Left renal pelvis (tissue), 4 donors: ENCODE measurements around the gene DTNA. TPM values are rescaled to one million over a fixed set of nuclear protein-coding genes. Genes with fewer than 3 reads are reported as not detected.

Experiments
- DNase-seq, 4 donors: peaks; one replicate each; pipeline ENCODE4 v3.0.0-alpha.2; 2013; ENCODE audit warnings: low read depth in 4 of 4, low spot score in 3 of 4
- polyA plus RNA-seq, 4 donors: library from polyadenylated mRNA; unstranded; fragments of 120-200 nt; gene quantifications; one replicate each; pipeline ENCODE4 v1.2.1, GENCODE V29; 2013; ENCODE audit not compliant: insufficient read length in 4 of 4

Gene DTNA
- polyA plus RNA-seq, 4 donors = 8.9 to 20.8 (median 18.3) TPM

DNA sequence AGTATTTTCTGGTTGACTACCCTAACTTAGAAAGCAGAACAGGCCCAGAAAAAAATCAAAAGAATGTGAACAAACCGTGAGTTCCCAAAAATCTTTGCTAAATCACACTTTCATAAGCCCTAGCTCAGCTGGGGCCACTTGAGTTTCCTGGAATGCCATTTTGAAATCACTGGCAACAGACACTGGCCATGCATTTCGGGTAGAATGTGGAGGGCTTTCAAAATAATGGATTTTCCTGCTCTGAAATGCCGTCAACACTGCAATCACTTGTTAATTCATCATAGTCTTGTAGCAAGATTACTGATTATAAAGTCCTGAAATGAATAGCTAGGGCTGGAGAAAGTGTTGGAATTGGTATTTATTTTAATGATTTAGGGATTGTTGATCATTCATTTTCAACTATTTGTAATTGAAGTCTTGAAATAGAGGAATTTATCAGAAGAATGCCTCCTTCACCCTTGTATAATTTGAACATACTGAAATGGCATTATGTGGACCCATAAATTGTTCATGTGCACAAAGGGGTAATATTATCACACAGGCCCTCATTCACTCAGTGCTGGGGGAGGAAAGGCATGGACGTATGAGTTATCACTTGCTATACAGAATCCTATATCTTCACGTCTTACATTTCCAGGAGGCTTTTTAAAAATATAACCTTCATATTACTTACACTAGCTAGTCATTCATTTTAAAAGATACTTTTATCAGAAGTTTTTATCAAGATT is 134.8 kb downstream of the DTNA start:
- no peak for DNase-seq

DNA sequence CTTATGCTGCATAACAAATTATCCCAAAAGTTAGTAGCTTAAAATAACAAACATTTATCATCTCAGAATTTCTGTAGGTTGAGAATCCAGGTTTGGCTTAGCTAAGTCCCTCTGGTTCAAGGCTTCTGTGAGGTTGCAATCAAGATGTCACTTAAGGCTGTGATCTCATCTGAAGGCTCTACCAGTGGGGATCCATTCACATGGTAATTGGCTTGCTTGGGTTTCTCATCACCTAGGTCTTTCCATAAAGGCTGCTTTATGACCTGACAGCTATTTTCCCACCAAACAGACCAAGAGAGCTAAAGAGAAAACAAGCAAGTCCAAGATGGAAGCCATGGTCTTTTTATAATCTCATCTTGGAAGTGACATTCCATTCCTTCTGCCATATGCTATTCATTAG is 137.3 kb downstream of the DTNA start:
- DNase-seq = no peak

DNA sequence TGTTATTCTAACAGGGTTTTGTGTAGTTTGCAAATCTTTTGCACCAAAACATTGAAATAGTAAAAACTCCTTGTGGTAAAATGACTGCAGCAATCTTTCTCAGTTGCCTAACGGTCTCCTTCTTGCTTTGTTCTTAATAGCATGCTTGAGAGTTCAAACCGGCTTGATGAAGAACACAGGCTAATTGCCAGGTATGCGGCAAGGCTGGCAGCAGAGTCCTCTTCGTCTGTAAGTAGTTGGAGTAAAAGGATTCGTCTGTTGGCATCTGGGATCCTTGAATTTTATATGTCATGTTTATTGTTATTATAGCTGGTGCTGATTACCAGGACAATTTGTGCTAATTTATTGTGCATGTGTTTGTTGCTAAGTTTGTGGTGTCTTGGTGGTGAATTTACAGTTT is 138.1 kb downstream of the DTNA start:
- DNase-seq = no peak

DNA sequence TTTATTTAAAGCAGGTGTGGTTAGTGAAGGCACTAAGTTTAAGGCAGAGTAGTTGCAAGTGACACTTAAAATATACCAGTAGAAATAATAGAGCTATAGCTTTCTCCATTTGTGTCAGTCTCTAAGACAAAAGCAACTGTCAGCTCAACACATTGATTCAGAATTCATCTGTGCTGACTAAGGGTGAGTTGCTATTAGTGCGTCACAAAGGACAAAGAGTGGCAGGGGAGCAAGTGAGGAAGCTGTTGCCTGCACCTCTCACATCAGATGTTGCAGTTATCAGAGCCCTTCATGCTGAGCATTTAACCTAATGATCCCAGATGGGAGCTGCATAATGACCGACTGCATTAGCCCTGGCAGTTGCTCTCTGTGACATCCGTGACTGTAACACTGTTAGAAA is 138.6 kb downstream of the DTNA start:
- no peak for DNase-seq

DNA sequence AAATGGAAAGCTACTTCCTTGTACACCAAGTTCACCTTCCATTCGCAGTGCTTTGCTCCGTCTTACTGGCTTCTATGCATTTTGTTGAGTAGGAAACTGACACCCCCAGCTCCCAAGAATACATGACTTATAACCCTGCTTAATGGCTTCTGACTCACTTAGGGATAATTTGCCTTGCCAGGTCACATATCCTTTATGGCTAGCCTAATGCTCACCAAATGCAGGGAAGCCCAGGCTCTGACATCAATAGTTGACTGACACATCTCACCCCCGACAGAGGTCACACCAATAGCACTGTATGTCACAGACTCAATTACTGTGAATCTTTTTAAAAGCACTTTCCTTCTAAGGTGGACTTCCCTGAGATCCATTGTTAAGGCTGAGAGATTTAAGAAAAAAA is 147.2 kb downstream of the DTNA start:
- DNase-seq = no peak

DNA sequence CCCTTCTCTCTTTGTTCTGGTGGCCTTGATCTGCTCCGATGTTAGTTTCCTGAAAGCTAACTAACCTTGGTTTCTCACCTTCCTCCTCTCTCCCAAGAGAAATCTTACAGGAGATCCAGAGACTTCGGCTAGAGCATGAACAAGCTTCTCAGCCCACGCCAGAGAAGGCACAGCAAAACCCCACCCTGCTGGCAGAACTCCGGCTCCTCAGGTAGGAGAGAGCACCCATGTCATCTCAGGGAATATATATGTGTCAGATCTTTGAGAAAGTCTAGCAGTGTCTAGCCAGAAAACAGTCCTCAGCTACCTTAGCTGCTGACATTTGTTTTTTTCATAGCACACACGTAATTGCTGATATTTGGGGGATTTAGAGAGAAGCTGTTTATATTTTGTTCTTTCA is 148.1 kb downstream of the DTNA start:
- no peak for DNase-seq

DNA sequence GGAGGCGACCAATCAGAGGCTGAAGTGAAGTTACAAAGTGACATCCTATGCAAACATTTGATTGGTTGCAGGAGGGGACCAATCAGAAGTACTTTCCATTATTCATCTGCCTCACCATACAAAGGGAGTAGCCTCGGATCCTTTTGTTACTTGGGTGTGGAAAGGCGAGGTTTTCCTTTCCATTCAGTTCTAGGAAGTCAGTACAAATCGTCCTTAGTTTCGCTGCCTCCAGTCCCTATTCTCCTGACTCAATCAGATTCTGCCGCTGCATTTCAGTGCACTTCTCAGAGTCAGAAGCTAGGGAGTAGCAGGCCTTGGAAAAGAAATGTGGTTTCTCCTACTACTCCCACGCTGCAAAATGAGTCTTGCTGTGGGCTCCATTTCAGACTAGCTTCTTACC is 149.4 kb downstream of the DTNA start:
- DNase-seq = no peak

DNA sequence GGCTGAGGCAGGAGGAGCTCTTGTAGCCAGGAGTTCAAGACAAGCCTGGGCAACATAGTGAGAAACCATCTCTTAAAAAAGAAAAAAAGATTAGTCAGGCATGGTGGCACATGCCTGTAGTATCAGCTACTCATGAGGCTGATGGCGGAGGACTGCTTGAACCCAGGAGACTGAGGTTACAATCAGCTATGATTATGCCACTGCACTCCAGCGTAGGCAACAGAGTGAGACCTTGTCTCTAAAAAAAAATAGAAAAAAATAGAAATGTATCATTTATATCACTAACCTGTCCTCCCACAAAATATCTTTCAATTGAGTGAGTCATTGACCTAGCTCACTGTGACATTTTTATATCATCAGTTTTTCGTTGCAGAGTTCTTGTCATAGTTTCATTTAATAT is 152.5 kb downstream of the DTNA start:
- no peak for DNase-seq

DNA sequence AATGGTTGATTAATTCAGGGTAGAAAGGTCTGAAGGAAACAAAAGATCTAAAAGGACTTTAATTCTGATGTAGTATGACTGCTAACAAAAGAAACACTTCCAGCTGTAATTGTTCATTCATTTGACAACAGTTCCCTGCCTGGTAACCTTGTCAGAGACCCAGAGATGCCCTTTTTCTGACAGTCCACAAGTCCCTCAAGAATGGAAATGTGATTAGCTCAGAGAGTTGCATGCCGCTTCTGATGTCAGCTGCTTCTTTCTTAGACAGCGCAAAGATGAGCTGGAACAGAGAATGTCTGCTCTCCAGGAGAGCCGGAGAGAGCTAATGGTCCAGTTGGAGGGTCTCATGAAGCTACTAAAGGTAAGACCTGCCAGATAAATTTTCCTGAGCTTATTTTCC is 153.6 kb downstream of the DTNA start:
- DNase-seq = no peak

DNA sequence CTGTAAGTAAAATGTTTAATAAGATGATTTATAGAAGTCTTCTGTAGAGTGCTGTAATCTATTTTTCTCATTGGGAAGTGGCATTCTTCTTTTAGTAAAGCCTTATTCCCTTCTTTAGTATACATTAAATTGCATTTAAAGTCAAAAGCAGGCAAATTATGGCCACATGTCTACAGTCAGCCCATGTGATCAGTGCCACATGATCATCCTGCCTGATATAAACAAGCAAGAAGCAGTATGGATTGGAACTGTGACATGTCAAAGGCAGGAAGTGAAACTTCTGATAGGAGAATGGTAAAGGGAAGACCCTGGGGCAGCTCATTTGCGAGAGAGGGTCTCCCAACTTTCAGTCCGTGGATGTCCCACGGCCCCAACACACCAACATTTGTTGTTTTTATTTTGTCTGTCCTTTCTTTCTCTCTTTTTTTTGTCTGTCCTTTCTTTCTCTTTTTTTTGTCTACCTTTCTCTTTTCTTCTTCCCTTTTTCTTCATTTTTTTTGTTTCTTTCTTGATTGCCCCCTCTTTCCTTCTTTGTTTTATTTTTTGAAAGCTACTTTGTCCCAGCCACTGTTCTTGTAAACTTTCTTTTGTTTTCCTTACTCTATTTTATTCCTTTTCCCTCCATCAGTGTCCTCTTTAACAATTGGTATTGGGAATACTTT is 154.9 kb downstream of the DTNA start:
- DNase-seq = no peak

DNA sequence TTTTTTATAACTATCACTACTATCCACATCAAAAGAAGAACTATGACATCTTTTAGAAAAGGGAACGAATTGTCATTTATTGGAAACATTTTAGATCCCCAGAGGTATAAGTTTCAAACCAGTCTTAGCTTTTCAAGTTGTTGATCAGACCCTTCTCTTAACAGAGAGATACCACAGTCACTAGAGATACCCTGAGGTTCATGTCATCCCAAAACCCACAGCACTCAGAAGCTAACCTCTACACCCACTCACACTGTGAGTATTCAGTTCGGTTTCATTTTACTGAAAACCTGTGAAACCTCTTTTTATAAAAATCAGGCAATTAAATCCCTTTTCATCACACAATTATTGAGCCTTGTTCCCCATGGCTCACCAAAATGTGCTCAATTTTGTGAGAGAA is 156.2 kb downstream of the DTNA start:
- no peak for DNase-seq

DNA sequence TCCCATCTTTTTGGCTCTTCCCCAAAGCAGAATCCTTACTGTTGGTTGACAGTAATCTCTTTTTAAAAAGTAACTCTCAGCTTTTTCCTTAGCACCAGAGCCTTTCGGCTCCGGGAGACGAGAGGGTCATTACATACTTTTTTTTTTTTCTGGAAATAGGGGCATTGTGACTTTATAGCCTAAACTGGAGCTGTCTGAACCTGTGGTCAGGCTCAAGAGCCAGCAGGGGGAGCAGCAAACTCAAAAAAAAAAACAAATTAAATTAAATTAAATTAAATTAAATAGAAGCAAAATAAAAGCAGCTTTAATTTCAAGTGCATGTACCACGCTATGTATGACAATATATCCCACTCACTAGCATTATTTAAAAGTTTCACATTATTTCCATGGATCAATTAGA is 156.6 kb downstream of the DTNA start:
- DNase-seq = no peak

DNA sequence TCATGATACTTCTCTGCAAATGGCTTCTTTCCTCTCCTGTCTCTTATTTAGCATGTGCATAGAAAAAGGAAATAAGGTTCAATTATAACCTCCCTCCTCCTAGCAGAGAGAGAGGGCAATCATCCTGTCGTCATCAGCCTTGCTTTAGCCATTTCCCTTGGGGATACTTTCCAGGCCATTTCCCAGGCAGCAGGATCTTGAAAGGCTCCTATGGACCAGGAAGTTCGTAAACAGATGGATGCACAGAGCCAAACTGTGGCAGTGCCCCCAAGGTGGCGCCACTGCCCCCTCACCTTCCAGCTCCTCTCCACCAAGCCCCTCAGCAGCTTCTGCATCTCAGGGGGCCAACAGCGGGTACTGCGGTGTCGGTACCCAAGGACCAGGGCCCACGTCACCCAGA is 157.4 kb downstream of the DTNA start:
- DNase-seq = no peak

DNA sequence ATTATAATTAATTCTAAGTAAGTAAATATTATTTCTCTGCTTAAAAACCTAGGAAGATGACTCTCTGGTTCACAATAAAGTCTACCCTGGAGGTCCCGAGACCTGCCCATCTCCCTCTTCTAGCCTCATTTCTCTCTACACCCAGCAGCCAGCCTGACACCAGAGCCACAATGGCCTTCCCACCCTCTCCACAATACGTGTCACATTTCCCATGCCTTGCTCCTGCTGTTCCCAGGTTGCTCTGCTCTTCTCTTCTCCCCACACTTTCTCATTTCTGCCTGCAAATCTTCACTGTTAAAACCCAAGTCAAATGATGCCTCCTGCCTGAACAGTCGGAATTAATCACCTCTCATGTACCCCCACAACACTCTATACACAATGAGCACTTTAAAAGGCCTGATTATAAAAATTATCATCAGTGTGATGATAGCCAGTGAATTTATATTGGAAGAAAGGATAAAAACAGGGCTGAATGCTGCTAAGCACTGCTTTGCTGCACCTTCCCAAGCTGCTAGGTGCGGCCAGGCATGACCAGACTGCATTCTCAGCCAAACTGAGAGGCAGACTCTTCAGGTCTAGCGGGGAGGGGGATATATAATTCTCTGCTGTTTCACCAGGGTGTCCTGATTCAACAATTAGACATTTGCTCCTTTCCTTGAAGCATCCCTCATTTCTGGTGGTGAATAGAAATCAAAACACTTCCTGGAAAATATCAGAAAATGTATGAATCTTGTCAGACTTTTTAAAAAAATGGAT is 160.6 kb downstream of the DTNA start:
- peak in 1 of 4 donors; percentile 21 for DNase-seq

DNA sequence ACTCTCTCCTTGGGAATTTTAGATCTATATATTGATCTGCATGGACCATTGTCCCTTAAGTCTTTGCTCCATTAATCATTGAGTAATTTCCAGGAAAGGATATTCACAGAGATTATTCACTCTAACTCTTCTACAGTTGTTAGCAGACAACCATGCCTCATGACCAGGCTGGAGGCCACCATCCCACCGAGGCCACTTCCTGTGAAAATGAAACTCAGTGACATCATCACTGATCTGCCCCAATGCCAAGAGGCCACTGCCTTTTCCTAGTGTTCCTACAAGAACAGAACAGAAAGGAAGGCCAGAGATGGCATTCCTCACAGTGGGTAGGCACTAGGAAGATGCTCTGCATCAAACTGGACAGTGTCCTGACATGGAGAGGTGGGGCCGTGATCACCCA is 161.3 kb downstream of the DTNA start:
- DNase-seq = no peak

DNA sequence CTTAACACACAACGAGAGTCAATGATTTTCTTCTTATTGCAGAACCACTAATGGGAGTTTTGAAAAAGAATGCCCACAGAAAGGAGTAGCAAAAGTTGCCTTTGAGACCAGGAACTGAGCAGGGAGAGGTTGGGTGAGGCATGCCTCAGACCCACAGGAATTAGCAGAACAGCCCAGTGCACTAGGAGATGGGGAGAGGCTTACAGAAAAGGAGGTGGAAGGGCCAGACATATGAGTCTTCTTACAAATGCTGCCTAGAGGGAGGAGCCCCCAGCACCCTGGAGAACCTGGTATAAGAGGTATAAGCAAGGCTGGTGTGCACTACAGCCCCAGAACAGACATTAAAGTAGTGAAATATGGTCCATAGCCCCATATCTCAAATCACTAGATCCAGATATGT is 162.0 kb downstream of the DTNA start:
- DNase-seq = no peak

DNA sequence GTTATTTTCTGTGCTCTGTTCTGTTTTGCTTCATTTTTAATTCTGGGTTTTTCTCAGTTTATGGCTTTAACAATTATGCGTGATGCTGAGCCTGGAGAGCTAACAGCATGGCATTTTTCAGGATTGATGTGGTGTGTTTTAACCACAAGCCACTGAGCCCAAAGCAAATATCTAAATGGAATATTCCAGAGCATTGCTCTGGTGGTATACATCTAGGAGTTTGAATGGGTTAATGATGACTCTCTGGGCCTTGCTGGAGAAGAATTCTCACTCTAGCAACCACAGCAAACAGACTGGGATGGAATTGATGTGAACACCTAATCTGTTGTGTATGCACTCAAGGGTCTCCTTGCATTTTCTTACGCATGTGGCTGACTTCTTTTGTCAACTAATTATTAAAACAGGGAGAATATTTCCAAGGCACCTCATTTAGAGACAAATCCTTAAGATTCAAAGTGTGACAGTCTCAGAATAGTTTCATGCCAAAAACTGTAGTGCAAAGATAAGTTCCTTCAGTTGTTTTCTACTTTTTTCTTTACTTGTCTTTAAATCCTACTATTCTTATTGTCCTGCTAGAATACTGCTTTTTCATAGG is 164.0 kb downstream of the DTNA start:
- DNase-seq = no peak

DNA sequence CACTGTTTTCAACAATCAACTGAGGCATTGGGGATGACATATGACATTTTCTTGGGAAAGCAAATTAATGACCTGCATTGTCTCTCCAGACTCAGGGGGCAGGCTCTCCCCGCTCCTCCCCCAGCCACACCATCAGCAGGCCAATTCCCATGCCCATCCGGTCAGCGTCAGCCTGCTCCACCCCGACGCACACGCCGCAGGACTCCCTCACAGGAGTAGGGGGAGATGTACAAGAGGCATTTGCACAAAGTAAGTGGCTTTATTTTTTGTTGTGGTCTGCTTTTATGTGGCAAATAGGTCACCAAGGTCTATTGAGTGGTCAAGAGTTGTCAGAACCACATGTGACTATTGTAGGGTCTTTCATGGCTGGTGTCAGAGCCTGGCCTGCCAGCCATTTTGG is 165.1 kb downstream of the DTNA start:
- no peak for DNase-seq

DNA sequence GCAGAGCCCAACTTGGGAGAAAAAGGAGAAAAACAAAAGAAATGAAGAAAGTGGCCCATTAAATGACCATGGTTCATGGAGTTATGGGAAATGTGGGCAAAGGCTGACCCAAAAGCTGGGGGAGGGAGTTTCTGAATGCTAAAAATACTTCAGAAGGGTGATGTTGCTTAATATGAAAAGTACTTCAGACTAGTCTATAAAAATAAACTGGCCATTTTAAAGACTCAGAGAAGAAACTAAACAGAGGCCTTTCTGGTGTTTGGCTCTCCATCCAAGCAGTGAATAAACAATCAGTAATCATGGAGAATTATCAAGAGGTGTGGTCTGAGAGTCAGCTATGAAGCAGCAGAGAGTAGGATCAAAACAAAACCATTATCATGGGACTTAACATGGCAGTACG is 170.3 kb downstream of the DTNA start:
- no peak for DNase-seq

DNA sequence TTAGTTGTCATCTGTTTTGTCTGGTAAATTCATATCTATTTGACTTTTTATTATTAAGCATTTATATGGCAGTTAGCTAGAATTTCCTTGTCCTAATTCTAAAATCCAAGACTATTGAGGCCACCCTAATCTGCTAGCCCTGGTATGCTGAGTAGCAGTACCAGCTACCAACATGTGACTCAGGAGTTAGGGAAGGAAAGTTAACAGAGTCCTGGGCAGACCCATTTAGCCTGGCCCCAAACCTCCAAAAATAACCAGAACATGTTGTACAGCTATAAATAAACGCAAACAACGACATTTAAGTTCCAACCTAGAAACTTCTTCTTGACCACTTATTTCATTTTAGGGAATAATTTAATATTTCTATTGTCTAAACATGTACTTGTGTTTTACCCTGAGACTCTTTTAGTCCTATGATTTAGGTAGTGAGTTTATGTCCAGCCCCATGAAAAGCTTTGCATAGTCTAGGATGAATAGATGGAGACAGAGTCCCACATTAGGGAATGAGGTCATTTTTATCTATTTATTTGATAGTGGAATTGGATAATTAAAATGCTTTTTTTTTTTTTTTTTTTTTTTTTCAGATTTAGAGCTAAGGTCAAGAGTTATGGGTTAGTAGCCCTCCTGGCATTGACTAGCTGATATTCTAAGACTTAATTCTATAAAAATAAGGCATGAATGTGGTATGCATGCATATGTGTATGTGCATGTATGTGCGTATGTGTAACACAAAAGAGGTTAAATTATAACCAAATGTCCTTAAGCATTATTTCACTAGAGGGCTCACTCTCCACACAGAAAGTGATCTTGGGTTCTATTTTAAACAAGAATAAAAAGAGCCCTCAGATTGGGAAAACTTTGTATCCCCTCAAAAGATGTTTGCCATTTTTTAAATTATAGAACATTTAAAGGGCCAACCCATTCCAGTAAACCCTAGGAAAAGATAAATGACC is 171.1 kb downstream of the DTNA start:
- no peak for DNase-seq
